ENCODE results near the gene NHS. TPM values are rescaled to one million over a fixed set of nuclear protein-coding genes. Genes with fewer than 3 reads are reported as not detected.

The NHS gene
- total RNA-seq, 1 donor from 2014 or later, result 8.3 TPM

GRCh38 chrX:17759990-17760389 lies 385.0 kb downstream of the NHS start:
- H3K4me1 ChIP-seq, result no peaks in the 10 kb centered on the region
- H3K4me3 ChIP-seq, result no peak overlapping the region
- TF ChIP-seq POLR2AphosphoS5 (IDR thresholded peaks at IDR 0.05; ENCODE audit: insufficient read depth in 1 of 2, low read depth in 1 of 2) (no peak), POLR2A (IDR thresholded peaks at IDR 0.05) (no peak), CTCF (IDR thresholded peaks at IDR 0.05) (no peak)
- H3K27me3 ChIP-seq, result no peaks in the 10 kb centered on the region
- H3K27ac ChIP-seq, result no peak overlapping the region
- no peaks in the 10 kb centered on the region for H3K9me3 ChIP-seq
- intact Hi-C loops (cut with DNase I), result no loop called here
- no peak for DNase-seq (ENCODE audit: extremely low spot score in 2 of 2)
- no peaks in the 10 kb centered on the region for H3K36me3 ChIP-seq

- Histone ChIP-seq H3K4me3 (no peak overlapping the region), H3K4me1 (no peaks in the 10 kb centered on the region), H3K27ac (no peak overlapping the region), H3K27me3 (no peaks in the 10 kb centered on the region), H3K36me3 (no peaks in the 10 kb centered on the region), H3K9me3 (no peaks in the 10 kb centered on the region)
- intact Hi-C loops (cut with DNase I), result no loop called here
- no peak for DNase-seq (ENCODE audit: extremely low spot score in 2 of 2)
- TF ChIP-seq POLR2AphosphoS5 (IDR thresholded peaks at IDR 0.05; ENCODE audit: insufficient read depth in 1 of 2, low read depth in 1 of 2) (no peak), CTCF (IDR thresholded peaks at IDR 0.05) (no peak), POLR2A (IDR thresholded peaks at IDR 0.05) (no peak)
These were observed 392.7 kb downstream of the NHS start for GRCh38 chrX:17767734-17768133.

GRCh38 chrX:17768997-17769396 lies 394.0 kb downstream of the NHS start:
- Histone ChIP-seq H3K27ac (no peak overlapping the region), H3K4me1 (no peaks in the 10 kb centered on the region), H3K4me3 (no peak overlapping the region), H3K27me3 (no peaks in the 10 kb centered on the region), H3K9me3 (no peaks in the 10 kb centered on the region), H3K36me3 (no peaks in the 10 kb centered on the region)
- intact Hi-C loops (cut with DNase I), result no loop called here
- peak; percentile 67 to 77 for DNase-seq (ENCODE audit: extremely low spot score in 2 of 2)
- TF ChIP-seq POLR2A (IDR thresholded peaks at IDR 0.05) (no peak), CTCF (IDR thresholded peaks at IDR 0.05) (no peak), POLR2AphosphoS5 (IDR thresholded peaks at IDR 0.05; ENCODE audit: insufficient read depth in 1 of 2, low read depth in 1 of 2) (no peak)

GRCh38 chrX:17769701-17770269 lies 394.8 kb downstream of the NHS start:
- Histone ChIP-seq H3K27me3 (no peaks in the 10 kb centered on the region), H3K4me3 (no peak overlapping the region), H3K36me3 (no peaks in the 10 kb centered on the region), H3K27ac (no peak overlapping the region), H3K9me3 (no peaks in the 10 kb centered on the region), H3K4me1 (no peaks in the 10 kb centered on the region)
- no peak for TF ChIP-seq POLR2A (IDR thresholded peaks at IDR 0.05)
- DNase-seq (ENCODE audit: extremely low spot score in 2 of 2), result peak in 1 of 2 donors; percentile 42
- intact Hi-C loops (cut with DNase I), result no loop called here

GRCh38 chrX:17773221-17773876 lies 398.3 kb downstream of the NHS start:
- H3K9me3 ChIP-seq, result no peaks in the 10 kb centered on the region
- H3K36me3 ChIP-seq, result no peaks in the 10 kb centered on the region
- intact Hi-C loops (cut with DNase I), result no loop called here
- no peaks in the 10 kb centered on the region for H3K27me3 ChIP-seq
- TF ChIP-seq POLR2A (IDR thresholded peaks at IDR 0.05) (no peak), CTCF (IDR thresholded peaks at IDR 0.05) (no peak), POLR2AphosphoS5 (IDR thresholded peaks at IDR 0.05; ENCODE audit: insufficient read depth in 1 of 2, low read depth in 1 of 2) (no peak)
- DNase-seq (ENCODE audit: extremely low spot score in 2 of 2), result no peak
- no peak overlapping the region for H3K4me3 ChIP-seq
- H3K4me1 ChIP-seq, result no peaks in the 10 kb centered on the region
- no peak overlapping the region for H3K27ac ChIP-seq

Measured in vagina (tissue), 2 donors.